RPMI7951 (cell line): Measurements from ENCODE around the gene CFAP299. TPM values are rescaled to one million over a fixed set of nuclear protein-coding genes. Genes with fewer than 3 reads are reported as not detected.

Source experiments
- DNase-seq: peaks from one replicate; pipeline ENCODE4 v3.0.0-alpha.2; 2012; ENCODE audit warnings: low read depth
- total RNA-seq: library from RNA; depleted of rRNA; stranded (reverse); fragments of >200 nt; shearing (Covaris generic); gene quantifications from 2 replicates; pipeline ENCODE4 v1.2.3, GENCODE V29; 2014

CFAP299 gene
- total RNA-seq, 1 experiment from 2014 or later, result 0.36 TPM

GRCh38 chr4:80388284-80388607 is 52.7 kb downstream of the CFAP299 start:
- no peak for DNase-seq

DNA sequence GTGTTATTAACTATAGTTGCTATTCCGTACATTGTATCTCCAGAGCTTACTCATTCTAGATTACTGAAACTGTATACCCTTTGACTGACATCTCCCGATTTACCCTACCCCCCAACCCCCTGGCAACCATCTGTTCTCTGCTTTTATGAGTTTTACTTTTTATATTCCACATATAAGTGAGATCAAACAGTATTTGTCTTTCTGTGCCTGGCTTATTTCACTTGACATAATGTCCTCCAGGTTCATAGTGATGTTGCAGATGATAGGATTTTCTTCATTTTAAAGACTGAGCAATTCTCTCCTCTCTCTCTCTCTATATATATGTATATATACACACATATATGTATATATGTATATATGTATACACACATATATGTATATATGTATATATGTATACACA is 54.6 kb downstream of the CFAP299 start:
- no peak for DNase-seq

- DNase-seq, result peak; percentile 29
These were observed 57.9 kb downstream of the CFAP299 start for GRCh38 chr4:80393246-80393969.

DNA sequence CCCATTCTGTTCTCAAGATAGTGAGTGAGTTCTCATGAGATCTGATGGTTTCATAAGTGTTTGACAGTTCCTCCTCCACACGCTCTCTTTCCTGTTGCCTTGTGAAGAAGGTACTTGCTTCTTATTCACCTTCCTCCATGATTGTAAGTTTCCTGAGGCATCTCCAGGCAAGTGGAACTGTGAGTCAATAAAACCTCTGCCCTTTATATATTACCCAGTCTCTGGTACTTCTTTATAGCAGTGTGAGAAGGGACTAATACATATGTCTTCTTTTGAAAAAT is 58.4 kb downstream of the CFAP299 start:
- DNase-seq, result no peak

- DNase-seq, result peak; percentile 51
These were observed 71.7 kb downstream of the CFAP299 start for GRCh38 chr4:80407246-80407645.

GRCh38 chr4:80409809-80410208 is 74.3 kb downstream of the CFAP299 start:
- no peak for DNase-seq

- DNase-seq, result no peak
These were observed 76.8 kb downstream of the CFAP299 start for GRCh38 chr4:80412322-80412721.

DNA sequence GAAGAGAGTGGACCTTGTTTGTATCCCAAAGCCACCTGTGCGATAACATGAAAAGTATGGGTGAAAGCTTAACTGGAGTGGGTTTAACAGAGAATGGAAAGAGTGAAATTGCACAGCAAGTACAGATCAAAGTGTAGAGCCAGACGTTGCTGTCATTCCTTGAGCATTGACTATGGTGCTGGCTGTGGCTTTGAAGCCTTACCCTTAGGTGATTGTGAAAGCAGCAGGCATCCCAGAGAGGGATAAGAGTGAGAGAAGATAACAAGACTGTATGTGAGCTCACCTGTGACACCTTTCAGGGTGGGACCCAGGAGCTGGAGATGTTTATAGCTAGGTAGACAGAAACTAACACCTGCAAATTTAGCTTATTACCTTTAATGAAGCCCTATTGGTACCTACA is 77.6 kb downstream of the CFAP299 start:
- DNase-seq, result no peak

- no peak for DNase-seq
These were observed 81.5 kb downstream of the CFAP299 start for GRCh38 chr4:80417019-80417418.

DNA sequence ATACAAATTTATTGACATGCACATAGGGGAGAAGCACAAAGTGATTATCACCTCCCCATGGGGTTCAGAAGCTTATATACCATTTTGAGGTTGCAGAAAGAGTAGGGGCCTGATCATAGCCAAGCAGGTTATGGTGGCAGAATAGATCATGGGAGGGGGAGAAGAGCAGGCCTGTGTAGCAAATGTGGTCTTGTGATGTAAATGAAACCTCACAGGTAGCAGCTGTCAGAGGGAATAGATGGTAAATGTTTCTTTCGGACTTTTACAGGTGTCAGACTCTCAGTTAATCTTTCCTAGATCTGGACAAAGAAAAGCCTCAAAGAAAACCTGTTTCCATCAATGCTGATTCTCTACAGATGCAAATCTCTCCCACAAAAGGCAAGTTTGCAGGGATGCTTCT is 84.4 kb downstream of the CFAP299 start:
- DNase-seq, result no peak

DNA sequence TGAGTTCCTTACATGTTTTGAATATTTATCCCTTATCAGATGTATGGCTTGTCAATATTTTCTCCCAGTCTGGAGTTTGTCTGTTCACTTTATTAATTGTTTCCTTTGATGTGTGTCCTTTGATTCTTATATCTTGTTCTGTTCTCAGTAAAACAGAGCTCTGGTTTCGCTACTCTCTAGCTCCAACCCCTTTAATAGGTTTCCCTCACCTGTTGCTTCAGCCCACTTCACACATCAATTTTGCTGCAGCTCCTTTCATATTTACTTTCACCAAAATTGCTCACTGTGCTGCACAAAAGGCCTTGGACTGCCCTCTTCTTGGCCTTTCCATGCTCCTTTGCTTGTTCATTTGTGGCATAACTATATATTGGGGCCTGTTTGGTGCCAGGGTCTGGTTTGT is 85.1 kb downstream of the CFAP299 start:
- no peak for DNase-seq

DNA sequence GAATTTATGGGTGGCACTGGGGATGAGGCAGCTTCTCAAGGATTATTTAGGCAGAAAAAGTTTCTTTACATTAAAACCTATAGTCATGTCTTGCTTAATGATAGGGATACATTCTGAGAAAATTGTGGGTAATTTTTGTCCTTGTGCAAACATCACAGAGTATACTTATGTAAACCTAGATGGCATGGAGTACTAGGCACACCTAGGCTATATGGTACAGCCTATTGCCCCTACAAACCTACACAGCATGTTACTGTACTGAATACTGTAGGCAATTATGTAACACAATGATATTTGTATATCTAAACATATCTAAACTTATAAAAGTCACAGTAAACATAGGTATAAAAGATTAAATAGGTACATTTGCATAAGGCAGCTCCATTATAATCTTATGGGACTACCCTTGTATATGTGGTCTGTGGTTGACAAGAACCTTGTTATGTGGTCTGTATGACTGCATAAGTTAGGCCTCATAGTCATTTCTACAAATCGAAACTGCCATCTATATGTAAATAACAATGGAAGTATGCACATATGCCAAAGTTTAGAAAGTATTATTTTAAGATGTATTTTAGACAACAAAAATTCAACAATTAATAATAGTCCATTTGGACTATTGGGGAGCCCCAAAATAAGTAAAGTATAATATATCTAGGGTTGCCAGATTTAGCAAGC is 87.3 kb downstream of the CFAP299 start:
- DNase-seq, result no peak

DNA sequence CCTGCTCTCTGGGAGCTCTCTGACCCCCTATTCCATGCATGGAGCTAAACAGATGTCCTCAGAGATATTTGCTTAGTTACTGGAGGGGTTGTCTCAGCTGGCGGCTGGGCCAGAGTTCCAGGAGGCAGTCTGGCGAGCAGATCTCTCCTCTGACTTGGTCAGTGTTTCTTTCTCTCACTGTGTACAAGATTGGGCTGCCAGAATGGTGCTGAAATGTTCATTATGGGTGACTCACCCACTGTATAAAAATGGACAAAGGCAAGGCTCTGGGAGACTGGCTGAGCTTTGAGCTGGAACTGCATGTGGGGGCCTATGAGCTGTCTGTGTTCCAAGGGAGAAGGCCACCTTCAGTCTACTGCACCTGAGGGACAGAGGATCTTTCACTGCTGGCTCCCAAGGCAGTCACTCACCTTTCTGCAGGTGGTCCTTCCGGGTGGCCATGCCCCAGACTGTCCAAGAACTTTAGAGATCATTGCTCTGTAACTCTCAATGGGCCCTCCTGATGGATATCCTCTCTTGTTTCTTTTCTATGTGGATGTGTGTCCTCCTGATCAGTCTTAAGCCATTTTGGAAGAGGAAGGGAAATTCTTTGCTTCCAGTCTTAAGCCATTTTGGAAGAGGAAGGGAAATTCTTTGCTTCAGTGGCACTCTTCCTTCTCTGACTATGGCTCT is 88.2 kb downstream of the CFAP299 start:
- DNase-seq, result no peak

DNA sequence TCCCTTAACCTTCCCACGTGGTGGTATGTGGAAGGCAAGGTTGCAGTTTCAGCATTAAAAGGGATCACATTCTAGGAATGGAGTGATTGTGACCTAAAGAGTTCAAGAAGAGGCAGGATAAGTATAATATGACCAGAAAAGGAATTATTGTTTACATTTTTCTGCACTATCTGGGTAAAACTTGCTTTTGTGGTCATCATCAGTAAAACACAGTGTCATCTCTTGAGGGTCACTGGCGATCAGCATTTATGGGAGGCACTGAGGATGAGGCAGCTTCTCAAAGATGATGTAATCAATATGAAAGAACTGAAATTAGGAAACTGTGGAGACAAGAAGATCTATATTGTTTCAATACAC is 88.7 kb downstream of the CFAP299 start:
- DNase-seq, result no peak

DNA sequence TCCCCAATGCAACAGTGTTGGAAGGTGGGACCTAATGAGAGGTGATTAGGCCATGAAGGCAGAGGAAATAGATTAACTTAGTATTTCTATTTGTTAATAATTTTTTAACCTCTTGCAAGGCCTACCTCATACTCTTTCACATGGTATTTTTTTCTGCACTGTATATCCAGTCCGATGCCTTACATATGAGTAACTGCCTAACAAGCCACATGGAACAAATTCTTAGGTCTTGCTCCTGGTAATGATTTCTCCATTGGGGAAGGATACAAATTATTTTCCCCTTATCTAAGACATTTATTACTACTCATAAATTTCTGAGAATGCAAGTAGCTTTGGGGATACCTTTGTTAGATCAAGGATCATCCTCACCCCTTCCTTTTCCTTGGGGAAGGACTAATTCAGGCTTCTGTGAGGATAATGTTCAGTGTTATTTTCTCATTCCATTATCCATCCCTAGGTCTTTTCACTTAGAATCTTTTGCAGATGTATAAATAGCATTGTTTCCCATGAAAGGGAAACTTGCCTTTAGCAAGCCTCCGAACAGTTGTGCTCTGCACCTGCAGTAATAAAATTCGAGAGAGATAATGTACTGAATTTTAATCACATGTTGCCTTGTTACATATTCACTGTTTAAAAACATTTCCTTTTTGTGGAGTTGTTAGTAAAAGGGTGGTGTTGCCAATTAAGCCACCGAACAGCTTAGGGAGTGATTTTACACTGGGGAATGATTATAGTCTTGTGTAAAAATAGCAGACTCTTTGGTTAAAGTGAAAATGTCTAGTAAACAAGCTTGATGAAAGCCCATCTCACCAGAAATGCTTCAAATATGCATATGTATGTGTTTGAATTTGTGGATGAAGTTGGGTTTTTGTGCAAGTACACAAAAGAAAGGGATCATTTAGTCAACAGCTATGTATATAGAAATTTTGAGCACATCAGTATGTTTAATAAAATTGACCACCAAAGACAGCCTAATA is 89.9 kb downstream of the CFAP299 start:
- DNase-seq, result no peak

DNA sequence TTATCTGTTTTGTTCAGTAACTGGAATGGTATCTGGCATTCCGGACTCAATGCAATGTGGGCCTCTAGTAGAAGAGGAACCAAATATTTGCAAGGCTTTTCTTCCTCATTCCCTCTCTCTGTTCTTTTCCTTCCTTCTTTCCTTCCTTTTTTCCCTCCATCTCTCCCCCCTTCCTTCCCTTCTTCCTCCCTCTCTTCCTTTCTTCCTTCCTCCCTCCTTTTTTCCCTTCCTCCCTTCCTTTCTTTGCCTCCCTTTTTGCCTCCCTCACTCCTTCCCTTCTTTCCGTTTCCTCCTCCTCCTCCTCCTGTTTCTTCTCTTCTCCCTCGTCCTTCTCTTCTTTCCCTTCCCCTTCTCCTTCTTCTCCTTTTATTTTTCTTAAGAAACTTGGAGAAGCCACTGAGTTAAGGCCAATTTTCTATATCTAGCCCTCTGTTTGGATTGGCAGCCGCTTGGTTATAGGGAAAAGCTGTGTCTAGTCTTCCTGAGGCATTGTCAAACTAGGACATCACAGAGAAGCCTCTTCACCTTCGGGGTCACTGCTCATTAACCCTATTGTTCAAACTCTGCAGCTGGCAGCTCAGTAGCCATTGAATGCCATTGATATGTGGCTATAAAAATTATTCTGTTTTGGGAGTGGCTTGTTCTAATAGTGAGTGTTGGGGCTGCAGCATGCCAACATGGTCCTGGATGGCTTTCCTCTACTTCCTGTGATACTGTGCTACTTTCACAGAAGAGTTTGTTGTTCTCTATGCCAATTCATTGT is 95.9 kb downstream of the CFAP299 start:
- no peak for DNase-seq

DNA sequence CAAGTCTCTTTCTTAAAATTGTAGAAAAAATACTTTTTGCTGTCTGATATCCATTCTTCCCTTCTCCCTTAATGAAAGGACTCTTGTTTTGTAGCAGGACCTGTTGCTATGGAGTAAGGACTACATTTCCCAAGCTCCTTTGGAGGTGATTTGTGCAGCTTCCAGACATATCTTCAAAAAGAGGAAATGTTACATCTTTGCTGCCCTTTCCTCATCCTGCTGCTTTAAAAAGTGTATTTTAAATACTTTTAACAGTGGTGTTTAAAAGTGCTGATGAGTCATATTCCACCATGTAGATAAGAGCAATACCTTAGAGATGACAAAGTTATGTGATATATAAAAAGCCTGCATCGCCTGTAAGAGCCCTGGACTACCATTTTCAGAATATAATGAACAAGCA is 98.7 kb downstream of the CFAP299 start:
- DNase-seq, result no peak

DNA sequence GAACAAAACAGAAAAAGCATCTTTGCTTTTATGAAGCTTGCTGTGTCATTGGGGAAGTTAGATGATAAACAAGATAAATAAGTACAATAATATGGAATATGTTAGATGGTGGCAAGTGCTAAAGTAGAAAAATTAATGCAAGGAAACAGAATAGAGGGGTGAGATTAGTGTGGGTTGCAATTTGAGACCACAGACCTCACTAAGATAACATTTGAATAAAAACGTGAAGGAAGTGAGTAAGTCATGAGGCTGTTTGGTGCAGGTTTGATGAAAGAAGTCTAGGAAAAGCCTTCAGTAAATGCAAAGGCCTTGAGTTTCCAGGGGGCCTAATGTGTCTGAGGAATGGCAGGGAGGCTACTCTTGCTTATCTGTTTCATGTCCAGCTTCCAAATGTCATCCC is 102.5 kb downstream of the CFAP299 start:
- no peak for DNase-seq

GRCh38 chr4:80439294-80440061 is 103.9 kb downstream of the CFAP299 start:
- peak; percentile 12 for DNase-seq

DNA sequence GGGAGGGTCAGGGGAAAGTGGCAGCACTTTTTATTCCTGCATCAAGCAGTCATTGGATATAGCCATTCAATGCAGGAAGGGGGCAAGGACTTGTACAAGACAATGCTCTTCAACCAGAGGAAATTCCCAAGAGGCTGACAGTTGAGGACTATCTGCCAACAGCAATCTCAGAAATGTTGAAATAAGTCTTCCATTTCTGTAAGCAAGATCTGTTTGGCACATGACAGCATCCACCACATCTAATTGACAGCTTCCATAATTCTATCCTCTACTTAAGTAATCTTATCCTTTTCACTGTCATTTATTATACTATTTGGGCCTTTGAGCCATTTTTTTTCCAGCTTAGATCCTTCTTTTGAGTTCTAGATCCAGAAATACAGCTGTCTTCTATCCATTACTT is 110.7 kb downstream of the CFAP299 start:
- no peak for DNase-seq

GRCh38 chr4:80446664-80447063 is 111.1 kb downstream of the CFAP299 start:
- DNase-seq, result no peak
